Measurements from ENCODE around the gene LGALS14.
"Not testable (repeated sequence)": the region's sequence is repeated elsewhere in the genome, so short reads cannot be mapped to it uniquely, and the experiment has no call there.

The LGALS14 gene, protein sequence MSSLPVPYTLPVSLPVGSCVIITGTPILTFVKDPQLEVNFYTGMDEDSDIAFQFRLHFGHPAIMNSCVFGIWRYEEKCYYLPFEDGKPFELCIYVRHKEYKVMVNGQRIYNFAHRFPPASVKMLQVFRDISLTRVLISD

GRCh38 chr19:39704181-39705044 lies at the start of gene LGALS14:
LGALS14 (plus strand) TSS chr19:39704481; CDS start chr19:39704529, 48 bp downstream.
- no peak for DNase-seq (ENCODE audit: low read depth)

- DNase-seq (ENCODE audit: low read depth), result no peak
Observed at GRCh38 chr19:39655613-39656012, 48.7 kb upstream of the LGALS14 start, which contains the start of gene LGALS16. LGALS16 (plus strand) TSS chr19:39655913; CDS start chr19:39655962, 49 bp downstream.

GRCh38 chr19:39659791-39660190 lies 44.5 kb upstream of the LGALS14 start:
- DNase-seq (ENCODE audit: low read depth), result no peak

DNA sequence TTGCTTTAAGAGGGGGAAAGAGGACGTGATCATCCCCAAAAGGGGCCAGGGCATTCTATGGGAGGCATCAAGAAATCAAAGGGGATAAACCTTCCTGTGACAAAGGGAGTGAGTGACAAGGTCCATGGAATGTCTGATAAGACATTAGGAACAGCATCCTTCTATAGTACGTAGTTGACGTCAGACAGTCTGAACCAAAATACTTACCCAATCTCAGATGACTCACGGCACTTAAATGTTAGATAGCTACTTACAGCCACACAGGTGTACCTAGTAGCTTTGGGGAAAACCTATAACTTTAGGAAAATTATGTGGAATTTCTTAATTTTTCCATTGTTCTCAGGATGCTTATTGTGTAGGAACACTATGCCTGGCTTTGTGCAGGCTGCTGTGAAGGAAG lies 43.6 kb upstream of the LGALS14 start:
- no peak for DNase-seq (ENCODE audit: low read depth)

DNA sequence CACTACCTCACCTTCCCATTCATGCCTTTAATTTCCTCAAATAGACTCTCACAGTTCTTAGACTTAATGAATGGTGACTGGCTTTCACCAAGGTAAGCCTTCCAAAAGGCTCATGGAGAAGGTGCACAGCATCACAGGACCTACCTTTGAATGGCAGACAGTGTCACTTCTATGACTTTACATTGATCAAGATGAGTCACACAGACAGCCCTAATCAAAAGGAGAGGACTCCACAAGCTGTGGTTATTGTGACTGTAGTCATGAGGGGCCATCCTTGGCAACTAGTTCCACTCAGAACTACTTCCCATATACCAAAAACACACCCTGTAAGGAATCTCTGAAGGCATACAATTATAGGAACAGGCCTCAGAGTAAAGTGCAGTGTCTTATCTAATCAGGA lies 42.7 kb upstream of the LGALS14 start:
- DNase-seq (ENCODE audit: low read depth), result no peak

DNA sequence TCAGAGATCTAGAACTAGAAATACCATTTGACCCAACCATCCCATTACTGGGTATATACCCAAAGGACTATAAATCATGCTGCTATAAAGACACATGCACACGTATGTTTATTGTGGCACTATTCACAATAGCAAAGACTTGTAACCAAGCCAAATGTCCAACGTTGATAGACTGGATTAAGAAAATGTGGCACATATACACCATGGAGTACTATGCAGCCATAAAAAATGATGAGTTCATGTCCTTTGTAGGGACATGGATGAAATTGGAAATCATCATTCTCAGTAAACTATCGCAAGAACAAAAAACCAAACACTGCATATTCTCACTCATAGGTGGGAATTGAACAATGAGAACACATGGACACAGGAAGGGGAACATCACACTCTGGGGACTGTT lies 34.4 kb upstream of the LGALS14 start:
- not testable (repeated sequence) for DNase-seq (ENCODE audit: low read depth)

- DNase-seq (ENCODE audit: low read depth), result no peak
Observed at GRCh38 chr19:39670998-39671397, 33.3 kb upstream of the LGALS14 start.

DNA sequence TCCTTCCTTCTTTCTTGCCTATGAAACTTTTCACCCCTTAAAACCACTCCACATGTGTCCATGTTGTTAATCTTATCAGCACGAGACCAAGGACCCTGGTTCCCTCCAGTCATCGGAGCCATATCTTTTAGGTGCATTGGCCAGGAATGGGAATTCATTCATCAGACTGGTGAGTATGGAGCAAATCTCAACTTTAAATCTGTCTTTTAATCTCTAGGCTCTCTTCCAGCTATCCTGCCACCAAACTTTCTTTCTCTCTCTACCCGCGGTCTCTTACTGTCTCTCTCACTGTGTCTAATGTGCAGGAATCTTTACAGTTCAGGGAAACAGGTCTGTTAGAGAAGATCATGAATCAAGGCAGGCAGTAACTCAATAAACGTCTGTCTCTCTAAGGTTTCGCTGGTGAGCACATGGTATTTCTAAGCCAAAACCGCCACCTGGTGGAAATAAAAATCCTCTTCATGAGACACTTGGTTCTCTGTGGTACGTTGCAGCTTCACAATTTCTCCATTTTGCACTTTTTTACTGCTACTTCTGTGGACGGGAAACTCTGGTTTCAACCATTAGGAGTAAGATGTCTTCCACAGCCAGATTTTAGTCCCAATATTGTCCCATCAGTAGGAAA lies 32.4 kb upstream of the LGALS14 start:
- DNase-seq (ENCODE audit: low read depth), result peak; percentile 24

GRCh38 chr19:39672473-39672872 lies 31.8 kb upstream of the LGALS14 start:
- DNase-seq (ENCODE audit: low read depth), result no peak

- not testable (repeated sequence) for DNase-seq (ENCODE audit: low read depth)
Observed at GRCh38 chr19:39673862-39674261, 30.4 kb upstream of the LGALS14 start.

DNA sequence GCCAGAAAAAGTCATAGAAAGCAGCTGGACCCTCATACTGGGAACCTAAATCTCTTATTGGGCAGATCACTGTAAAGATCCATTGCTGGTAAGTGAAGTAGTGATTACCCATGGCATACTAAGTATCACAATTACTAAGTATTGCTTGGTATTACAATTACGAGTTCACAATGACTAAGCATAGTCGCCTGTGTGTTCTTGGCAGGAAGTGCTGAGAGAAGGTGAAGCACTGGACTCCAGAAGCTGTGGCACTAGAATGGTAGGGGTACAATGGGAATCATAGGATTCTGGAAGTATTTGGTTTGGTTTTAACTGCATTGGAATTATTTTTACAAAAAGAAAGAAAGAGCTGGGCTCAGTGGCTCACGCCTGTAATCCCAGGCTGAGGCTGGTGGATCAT lies 28.3 kb upstream of the LGALS14 start:
- DNase-seq (ENCODE audit: low read depth), result no peak

DNA sequence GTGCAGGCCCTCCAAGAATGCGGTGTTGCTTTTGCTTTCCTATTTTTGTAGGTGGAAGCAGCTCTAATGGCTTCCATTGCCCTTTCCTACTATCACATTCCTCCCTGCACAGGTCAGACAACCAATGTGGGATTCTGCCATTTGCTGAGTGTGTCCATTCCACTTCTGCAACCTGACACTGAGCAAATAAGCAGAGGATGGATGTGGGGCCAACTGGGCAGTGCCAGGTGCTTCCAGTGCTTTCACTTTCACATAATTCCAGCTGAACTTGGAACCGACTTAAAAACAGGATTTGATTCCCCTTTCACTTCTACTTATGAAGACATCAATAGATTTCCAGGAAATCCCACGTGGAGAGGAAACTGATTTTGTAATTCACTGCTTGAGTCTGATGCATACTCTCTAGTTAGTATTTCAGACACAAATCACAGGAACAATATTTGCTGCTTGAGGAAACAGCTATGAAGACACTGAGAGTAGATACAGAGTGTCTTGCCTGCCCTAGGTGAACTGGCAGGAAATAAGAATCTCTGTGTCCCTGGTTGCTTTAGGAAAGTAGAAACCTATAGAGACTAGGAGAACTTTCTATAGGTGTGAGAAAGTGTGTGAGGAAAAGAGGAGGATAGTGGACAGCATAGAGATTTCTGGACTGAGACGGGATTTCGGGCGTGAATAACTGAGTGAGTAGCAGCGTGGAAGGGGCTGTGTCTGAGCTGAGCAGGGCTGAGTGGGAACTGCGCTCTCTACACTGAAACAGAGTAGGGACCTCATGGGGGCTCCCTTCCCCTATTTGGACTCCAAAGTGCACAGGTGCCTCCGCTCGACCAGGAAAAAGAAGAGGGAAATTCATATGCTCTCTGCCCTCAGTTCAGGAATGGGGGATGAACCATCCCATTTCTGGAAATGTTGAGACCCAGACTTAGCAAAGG lies 26.1 kb upstream of the LGALS14 start:
- no peak for DNase-seq (ENCODE audit: low read depth)

DNA sequence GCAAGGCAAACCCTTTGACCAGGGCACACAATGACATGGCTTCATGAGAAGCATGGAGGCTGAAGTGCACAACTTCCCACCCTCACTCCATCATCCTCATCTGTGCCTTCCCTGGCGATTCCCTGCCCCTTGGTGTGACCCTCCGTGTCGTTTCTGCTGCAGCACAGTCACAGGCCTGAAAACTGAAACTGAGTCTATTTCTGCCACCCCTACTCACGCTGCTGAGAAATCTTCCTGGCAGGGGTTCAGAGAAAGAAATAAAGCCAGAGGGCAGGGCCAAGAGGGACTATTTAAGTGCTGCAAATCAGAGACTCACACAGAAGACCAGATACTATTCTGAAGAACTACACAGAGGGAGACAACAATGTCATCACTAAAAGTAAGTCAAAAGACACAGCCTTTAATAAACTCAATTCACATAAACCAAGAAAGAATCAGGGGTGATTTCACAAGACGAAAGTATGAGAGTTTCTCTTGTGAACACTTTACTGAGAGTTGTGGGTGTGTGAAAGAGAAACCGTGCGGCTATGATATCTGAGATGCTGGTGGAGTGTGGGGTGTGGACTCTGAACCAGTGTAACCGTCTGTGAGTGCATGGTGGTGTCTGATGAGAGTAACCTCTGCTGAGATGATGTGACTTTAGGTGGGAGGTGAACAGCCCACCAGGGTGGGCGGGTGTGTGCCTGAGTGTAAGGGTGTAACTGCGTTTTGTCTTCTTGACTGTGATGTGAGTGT lies 25.1 kb upstream of the LGALS14 start:
- no peak for DNase-seq (ENCODE audit: low read depth)

DNA sequence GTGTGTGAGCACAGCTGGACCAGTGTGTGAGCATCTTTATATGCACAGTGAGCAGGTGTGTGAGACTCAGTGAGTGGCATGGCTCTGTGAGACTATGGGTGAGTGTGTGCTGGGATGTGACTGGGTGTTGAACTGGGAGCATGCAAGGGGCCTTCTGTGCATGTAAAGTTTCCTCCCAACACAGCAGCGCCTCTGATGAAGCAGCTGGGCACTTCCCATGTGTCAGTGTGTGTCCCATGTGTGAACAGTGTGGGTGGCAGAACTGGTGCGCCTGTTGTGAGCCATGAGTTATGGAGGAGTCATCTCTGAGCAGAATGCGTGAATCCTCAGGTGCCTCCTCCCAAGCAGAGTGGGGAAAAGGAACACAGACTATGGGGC lies 24.5 kb upstream of the LGALS14 start:
- DNase-seq (ENCODE audit: low read depth), result no peak

DNA sequence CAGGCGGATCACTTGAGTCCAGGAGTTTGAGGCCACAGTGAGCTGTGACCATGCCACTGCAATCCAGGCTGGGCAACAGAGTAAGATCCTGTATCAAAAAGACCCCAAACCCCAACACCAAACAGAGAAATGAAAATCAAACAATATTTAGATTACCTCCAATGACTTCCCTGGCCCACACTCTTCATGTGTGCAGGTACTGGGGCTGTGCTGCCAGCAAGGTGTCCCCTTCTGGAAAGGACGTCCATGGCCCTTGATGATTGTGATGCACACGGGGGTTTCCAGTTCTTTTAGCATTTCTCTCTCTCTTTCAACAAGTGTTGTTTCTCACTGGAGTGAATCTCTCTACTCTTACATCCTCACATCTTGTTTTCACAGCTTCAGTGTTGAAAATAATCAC lies 23.7 kb upstream of the LGALS14 start:
- DNase-seq (ENCODE audit: low read depth), result no peak

GRCh38 chr19:39681416-39681815 lies 22.9 kb upstream of the LGALS14 start:
- DNase-seq (ENCODE audit: low read depth), result no peak

- no peak for DNase-seq (ENCODE audit: low read depth)
Observed at GRCh38 chr19:39684267-39684666, 20.0 kb upstream of the LGALS14 start.

DNA sequence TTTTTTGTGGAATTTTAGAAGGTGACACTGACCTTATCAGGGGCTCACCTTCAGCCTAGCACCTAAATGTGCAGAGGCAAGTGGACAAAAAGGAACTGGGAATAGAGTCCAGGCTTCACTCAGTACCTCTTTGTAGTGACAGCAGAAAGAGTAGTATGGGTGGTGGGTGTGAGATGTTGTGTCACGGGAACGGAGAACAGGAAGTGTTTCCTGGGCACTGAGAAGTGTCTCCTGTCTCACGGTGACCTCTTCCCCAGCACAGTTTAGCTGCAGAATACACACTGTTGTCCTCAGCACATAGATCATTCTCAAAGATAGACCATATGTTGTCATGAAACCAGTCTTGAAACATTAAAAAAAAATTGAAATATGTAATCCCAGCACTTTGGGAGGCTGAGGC lies 17.5 kb upstream of the LGALS14 start:
- no peak for DNase-seq (ENCODE audit: low read depth)

GRCh38 chr19:39688637-39689036 lies 15.6 kb upstream of the LGALS14 start:
- not testable (repeated sequence) for DNase-seq (ENCODE audit: low read depth)

GRCh38 chr19:39692166-39692565 lies 12.1 kb upstream of the LGALS14 start:
- no peak for DNase-seq (ENCODE audit: low read depth)

DNA sequence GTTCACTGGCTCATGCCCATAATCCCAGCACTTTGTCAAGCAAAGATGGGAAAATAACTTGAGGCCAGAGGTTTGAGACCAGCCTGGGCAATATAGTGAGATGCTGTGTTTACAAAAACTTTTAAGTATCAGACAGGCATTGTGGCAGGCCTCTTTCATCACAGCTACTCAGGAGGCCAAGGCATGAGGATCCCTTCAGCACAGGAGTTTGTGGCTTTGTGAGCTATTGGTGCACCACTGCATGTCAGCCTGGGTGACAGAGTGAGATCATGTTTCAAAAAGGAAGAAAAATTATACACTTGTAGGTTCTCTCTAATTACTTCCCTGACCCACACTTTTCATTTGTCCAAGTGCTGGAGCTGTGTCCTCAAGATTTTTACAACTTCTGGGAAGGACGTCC lies 11.5 kb upstream of the LGALS14 start:
- no peak for DNase-seq (ENCODE audit: low read depth)
